Measurements from ENCODE around the gene HMMR.

GRCh38 chr5:163489055-163489744 lies 28.8 kb downstream of the HMMR start:
- no peak for TF ChIP-seq POLR2A (IDR thresholded peaks at IDR 0.05; ENCODE audit: low read depth, low read length)
- no peak for TF ChIP-seq BHLHE40 (IDR thresholded peaks at IDR 0.05; ENCODE audit: low read depth, low read length)
- no peak for TF ChIP-seq MXI1 (IDR thresholded peaks at IDR 0.05; ENCODE audit: borderline replicate concordance, low read depth, low read length)
- TF ChIP-seq CTCF (conservative IDR thresholded peaks at IDR 0.05; ENCODE audit: low read depth, low read length): no peak; the same call in 1 of the 2 replicates
- TF ChIP-seq CEBPB (IDR thresholded peaks at IDR 0.05; ENCODE audit: low read depth, low read length): no peak
- no peak for TF ChIP-seq MAFK (IDR thresholded peaks at IDR 0.05; ENCODE audit: low read depth, low read length)
- no peak for TF ChIP-seq ELK1 (IDR thresholded peaks at IDR 0.05; ENCODE audit: borderline replicate concordance, low read depth, low read length)
- no peak for TF ChIP-seq USF2 (IDR thresholded peaks at IDR 0.05; ENCODE audit: low read depth, low read length)
- no peak for TF ChIP-seq FOS (IDR thresholded peaks at IDR 0.05; ENCODE audit: low read depth, low read length)
- no peak for TF ChIP-seq RAD21 (IDR thresholded peaks at IDR 0.05; ENCODE audit: low read length)

Data from IMR-90 (cell line).